Smooth muscle cell (in vitro differentiated cells): ENCODE data around the gene COG7. TPM values are rescaled to one million over a fixed set of nuclear protein-coding genes. Genes with fewer than 3 reads are reported as not detected.

Source experiments
- DNase-seq: peaks from one replicate; lab custom pipeline; 2025; ENCODE audit not compliant: unreplicated experiment; lab: John Stamatoyannopoulos, UW
- H2AFZ ChIP-seq: fragments of 200-600 bp; sonication (generic); 2 replicates; pipeline ENCODE4 v1.6.0; 2016; ENCODE audit warnings: antibody characterized with exemption, low read depth, mild to moderate bottlenecking
- H3F3A ChIP-seq: fragments of 200-600 bp; sonication (generic); 2 replicates; pipeline ENCODE4 v1.6.0; 2017; ENCODE audit warnings: antibody characterized with exemption, low read depth
- H3K27ac ChIP-seq: fragments of 200-600 bp; sonication (generic); 2 replicates; pipeline ENCODE4 v1.5.1; 2016; ENCODE audit warnings: low read depth, mild to moderate bottlenecking
- H3K27me3 ChIP-seq: fragments of 200-600 bp; sonication (generic); 2 replicates; pipeline ENCODE4 v1.6.1; 2016; ENCODE audit warnings: low read depth, mild to moderate bottlenecking
- H3K36me3 ChIP-seq: fragments of 200-600 bp; sonication (generic); 2 replicates; pipeline ENCODE4 v1.5.1; 2016; ENCODE audit warnings: low read depth
- H3K4me1 ChIP-seq: fragments of 200-600 bp; sonication (generic); 2 replicates; pipeline ENCODE4 v1.5.1; 2016; ENCODE audit warnings: low read depth
- H3K4me2 ChIP-seq: fragments of 200-600 bp; sonication (generic); 2 replicates; pipeline ENCODE4 v1.6.0; 2016; ENCODE audit warnings: mild to moderate bottlenecking
- H3K4me3 ChIP-seq: fragments of 200-600 bp; sonication (generic); 2 replicates; pipeline ENCODE4 v1.5.1; 2016; ENCODE audit warnings: mild to moderate bottlenecking
- H3K79me2 ChIP-seq: fragments of 200-600 bp; sonication (generic); 2 replicates; pipeline ENCODE4 v1.6.0; 2016; ENCODE audit warnings: low read depth, mild to moderate bottlenecking
- H3K9ac ChIP-seq: fragments of 200-600 bp; sonication (generic); 2 replicates; pipeline ENCODE4 v1.6.0; 2016; ENCODE audit warnings: low read depth
- H3K9me3 ChIP-seq: fragments of 200-600 bp; sonication (generic); replicated peaks from 2 replicates; pipeline ENCODE4 v1.5.1; 2016; ENCODE audit warnings: low read depth
- H4K20me1 ChIP-seq: fragments of 200-600 bp; sonication (generic); 2 replicates; pipeline ENCODE4 v1.6.0; 2016; ENCODE audit warnings: low read depth
- WGBS: methylation state at CpG from one replicate; pipeline ENCODE4 v1.1.7; 2016; ENCODE audit warnings: low lambda C conversion rate; 5-methylcytosine and 5-hydroxymethylcytosine counted together
- polyA plus RNA-seq: library from polyadenylated mRNA; unstranded; fragments of >200 nt; fragmentation: Nextera tagmentation; extraction: Ambion mirVana; gene quantifications from 2 replicates; pipeline ENCODE4 v1.2.1, GENCODE V29; 2016
- total RNA-seq: library from RNA; depleted of rRNA; stranded (reverse); fragments of >200 nt; gene quantifications from 2 replicates; pipeline ENCODE4 v1.2.3, GENCODE V29; 2014
- TF ChIP-seq, protein P1 (sequence below): fragments of 200-600 bp; sonication (generic); IDR thresholded peaks from 2 replicates; pipeline ENCODE4 v1.5.1; 2017; ENCODE audit warnings: borderline replicate concordance, mild to moderate bottlenecking, antibody characterized with exemption; ENCODE audit not compliant: insufficient read depth, poor library complexity, severe bottlenecking

The COG7 gene
- total and polyA plus RNA-seq, 2 experiments from 2014 or later, result 17.2 to 17.6 TPM

- no peak for DNase-seq
- TF ChIP-seq, protein P1, sequence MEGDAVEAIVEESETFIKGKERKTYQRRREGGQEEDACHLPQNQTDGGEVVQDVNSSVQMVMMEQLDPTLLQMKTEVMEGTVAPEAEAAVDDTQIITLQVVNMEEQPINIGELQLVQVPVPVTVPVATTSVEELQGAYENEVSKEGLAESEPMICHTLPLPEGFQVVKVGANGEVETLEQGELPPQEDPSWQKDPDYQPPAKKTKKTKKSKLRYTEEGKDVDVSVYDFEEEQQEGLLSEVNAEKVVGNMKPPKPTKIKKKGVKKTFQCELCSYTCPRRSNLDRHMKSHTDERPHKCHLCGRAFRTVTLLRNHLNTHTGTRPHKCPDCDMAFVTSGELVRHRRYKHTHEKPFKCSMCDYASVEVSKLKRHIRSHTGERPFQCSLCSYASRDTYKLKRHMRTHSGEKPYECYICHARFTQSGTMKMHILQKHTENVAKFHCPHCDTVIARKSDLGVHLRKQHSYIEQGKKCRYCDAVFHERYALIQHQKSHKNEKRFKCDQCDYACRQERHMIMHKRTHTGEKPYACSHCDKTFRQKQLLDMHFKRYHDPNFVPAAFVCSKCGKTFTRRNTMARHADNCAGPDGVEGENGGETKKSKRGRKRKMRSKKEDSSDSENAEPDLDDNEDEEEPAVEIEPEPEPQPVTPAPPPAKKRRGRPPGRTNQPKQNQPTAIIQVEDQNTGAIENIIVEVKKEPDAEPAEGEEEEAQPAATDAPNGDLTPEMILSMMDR, result no peak
- WGBS, result 100% methylated on average over 4 of the region's 4 CpGs
- Histone ChIP-seq H3F3A (no peaks in the 10 kb centered on the region), H3K4me1 (no peaks in the 10 kb centered on the region), H3K4me2 (no peak overlapping the region), H3K4me3 (no peak overlapping the region), H3K9me3 (no peaks in the 10 kb centered on the region), H3K9ac (no peak overlapping the region), H3K27ac (no peak overlapping the region), H3K79me2 (no peaks in the 10 kb centered on the region), H4K20me1 (peaks cover 35% of the 10 kb centered on the region), H3K36me3 (peaks cover 10% of the 10 kb centered on the region), H3K27me3 (no peaks in the 10 kb centered on the region), H2AFZ (no peak overlapping the region)
Measured at GRCh38 chr16:23436951-23437350, 16.0 kb downstream of the COG7 start.

- 38% methylated on average over 6 of the region's 6 CpGs for WGBS
- TF ChIP-seq, protein P1, result peak; percentile 65
Measured at GRCh38 chr16:23435500-23435899, 17.5 kb downstream of the COG7 start.

DNA sequence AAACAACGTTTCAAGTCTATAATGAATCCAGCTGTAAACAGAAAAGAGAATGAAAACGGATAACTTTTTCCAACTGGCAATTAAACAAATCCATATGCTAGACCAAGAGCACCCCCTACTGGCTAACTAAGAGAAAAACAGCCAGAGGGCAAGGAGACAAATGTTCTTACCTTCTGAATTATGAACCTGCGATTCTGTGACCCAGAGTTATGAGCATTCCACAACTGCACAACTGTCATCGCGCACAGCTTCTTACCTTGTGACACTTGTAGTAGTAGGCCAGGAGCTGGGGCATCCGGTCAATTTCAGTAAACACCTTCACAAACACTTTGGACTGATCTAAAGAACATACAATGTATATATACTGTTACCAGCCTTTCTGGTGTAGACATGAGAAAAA, 18.6 kb downstream of the COG7 start:
- TF ChIP-seq, protein P1, result peak; percentile 93
- Histone ChIP-seq H3K4me1 (no peaks in the 10 kb centered on the region), H3K4me3 (no peak overlapping the region), H3K9me3 (no peaks in the 10 kb centered on the region), H3K9ac (no peak overlapping the region), H3K27ac (no peak overlapping the region), H2AFZ (no peak overlapping the region), H3K4me2 (no peak overlapping the region), H3F3A (no peaks in the 10 kb centered on the region), H3K27me3 (no peaks in the 10 kb centered on the region), H4K20me1 (peaks cover 35% of the 10 kb centered on the region), H3K36me3 (peaks cover 10% of the 10 kb centered on the region), H3K79me2 (no peaks in the 10 kb centered on the region)
- DNase-seq, result no peak
- WGBS, result 31% methylated on average over 6 of the region's 6 CpGs

More at GRCh38 chr16:23435500-23435899, 17.5 kb downstream of the COG7 start:
- Histone ChIP-seq H3K4me3 (no peak overlapping the region), H4K20me1 (peaks cover 35% of the 10 kb centered on the region), H3K9me3 (no peaks in the 10 kb centered on the region), H3F3A (no peaks in the 10 kb centered on the region), H2AFZ (no peak overlapping the region), H3K79me2 (no peaks in the 10 kb centered on the region), H3K9ac (no peak overlapping the region), H3K27me3 (no peaks in the 10 kb centered on the region), H3K36me3 (peaks cover 10% of the 10 kb centered on the region), H3K4me1 (no peaks in the 10 kb centered on the region), H3K27ac (no peak overlapping the region), H3K4me2 (no peak overlapping the region)
- DNase-seq, result peak; percentile 0

GRCh38 chr16:23433261-23433920, 19.6 kb downstream of the COG7 start:
- Histone ChIP-seq H3K4me2 (no peak overlapping the region), H3K9me3 (no peaks in the 10 kb centered on the region), H3K79me2 (no peaks in the 10 kb centered on the region), H2AFZ (no peak overlapping the region), H3K4me3 (no peak overlapping the region), H3K27ac (no peak overlapping the region), H3F3A (no peaks in the 10 kb centered on the region), H3K4me1 (no peaks in the 10 kb centered on the region), H3K27me3 (no peaks in the 10 kb centered on the region), H3K36me3 (peaks cover 10% of the 10 kb centered on the region), H4K20me1 (peaks cover 35% of the 10 kb centered on the region), H3K9ac (no peak overlapping the region)
- 94% methylated on average over 16 of the region's 16 CpGs for WGBS
- no peak for DNase-seq
- TF ChIP-seq, protein P1, result no peak
